Right atrium auricular region (tissue), 2 donors: ENCODE data around the gene TMEM127. TPM values are rescaled to one million over a fixed set of nuclear protein-coding genes. Genes with fewer than 3 reads are reported as not detected.
"Not testable (repeated sequence)": the region's sequence is repeated elsewhere in the genome, so short reads cannot be mapped to it uniquely, and the experiment has no call there.

ENCODE experiments used
- DNase-seq: peaks from one replicate; pipeline ENCODE4 v3.0.0-alpha.2; 2019; ENCODE audit warnings: low spot score
- H3K27ac ChIP-seq, 2 donors: fragments of 200-600 bp; sonication (generic); 1 replicate in 1 of 2; 2 replicates in 1 of 2; pipeline ENCODE4 v1.5.1; 2016 to 2019
- H3K27me3 ChIP-seq, 2 donors: fragments of 200-600 bp; sonication (generic); one replicate each; pipeline versions ENCODE4 v1.5.1 to v1.6.0; 2017 to 2019
- H3K36me3 ChIP-seq: fragments of 200-600 bp; sonication (generic); one replicate; pipeline ENCODE4 v1.5.1; 2016
- H3K4me1 ChIP-seq, 2 donors: fragments of 200-600 bp; sonication (generic); one replicate each; pipeline versions ENCODE4 v1.5.1 to v1.6.0; 2017 to 2019
- H3K4me3 ChIP-seq, 2 donors: fragments of 200-600 bp; sonication (generic); 1 replicate in 1 of 2; 2 replicates in 1 of 2; pipeline ENCODE4 v1.5.1; 2017 to 2019; ENCODE audit warnings: mild to moderate bottlenecking in 1 of 2, moderate library complexity in 1 of 2
- H3K9me3 ChIP-seq, 2 donors: fragments of 200-600 bp; sonication (generic); one replicate each; pipeline ENCODE4 v1.5.1; 2019
- CTCF ChIP-seq, 2 donors: fragments of 200-600 bp; sonication (generic); IDR thresholded peaks; one replicate each; pipeline ENCODE4 v1.5.1; 2019; ENCODE audit warnings: antibody characterized with exemption in 2 of 2
- total RNA-seq, 2 donors: library from RNA; depleted of rRNA; stranded (reverse); fragments of >200 nt; gene quantifications; one replicate each; pipeline ENCODE4 v1.1.0, GENCODE V29; 2016

TMEM127 gene
- total RNA-seq, 2 donors from 2014 or later: 88.9 to 95.2 TPM

GRCh38 chr2:96305091-96305978 is 39.5 kb upstream of the TMEM127 start, which contains the start of gene SNRNP200:
Gene SNRNP200, minus strand, starts transcription at chr2:96305546. Its CDS starts 109 bp downstream, at chr2:96305437.
- no peaks in the 10 kb centered on the region for H3K9me3 ChIP-seq
- peak within 1 kb of the TSS; percentile 77 to 86 for H3K4me3 ChIP-seq
- no peak for TF ChIP-seq CTCF (IDR thresholded peaks at IDR 0.05)
- peak within 1 kb of the TSS; percentile 87 to 91 for H3K27ac ChIP-seq
- H3K4me1 ChIP-seq: peaks cover 0 to 15% of the 10 kb centered on the region in 2 donors
- no peaks in the 10 kb centered on the region for H3K27me3 ChIP-seq
- H3K36me3 ChIP-seq: peaks cover 36% of the 10 kb centered on the region
- DNase-seq: peak; percentile 86

- H3K36me3 ChIP-seq: peaks cover 44% of the 10 kb centered on the region
- TF ChIP-seq CTCF (IDR thresholded peaks at IDR 0.05): no peak
- no peaks in the 10 kb centered on the region for H3K9me3 ChIP-seq
- peaks cover 0 to 15% of the 10 kb centered on the region in 2 donors for H3K4me1 ChIP-seq
- H3K4me3 ChIP-seq: peak overlapping the region; percentile 77 to 86
- DNase-seq: no peak
- no peak overlapping the region for H3K27ac ChIP-seq
- no peaks in the 10 kb centered on the region for H3K27me3 ChIP-seq
Measured at GRCh38 chr2:96304606-96305005, 38.8 kb upstream of the TMEM127 start.

- H3K27ac ChIP-seq: no peak overlapping the region
- no peaks in the 10 kb centered on the region for H3K9me3 ChIP-seq
- peaks cover 0 to 15% of the 10 kb centered on the region in 2 donors for H3K4me1 ChIP-seq
- no peak for DNase-seq
- H3K4me3 ChIP-seq: no peak overlapping the region
- peaks cover 71% of the 10 kb centered on the region for H3K36me3 ChIP-seq
- no peak for TF ChIP-seq CTCF (IDR thresholded peaks at IDR 0.05)
- no peaks in the 10 kb centered on the region for H3K27me3 ChIP-seq
Measured at GRCh38 chr2:96301865-96302264, 36.1 kb upstream of the TMEM127 start.

GRCh38 chr2:96296925-96297324 is 31.1 kb upstream of the TMEM127 start:
- Histone ChIP-seq H3K4me1 (no peaks in the 10 kb centered on the region), H3K4me3 (no peak overlapping the region), H3K36me3 (peaks cover 99% of the 10 kb centered on the region), H3K27me3 (no peaks in the 10 kb centered on the region), H3K9me3 (no peaks in the 10 kb centered on the region), H3K27ac (no peak overlapping the region)
- no peak for TF ChIP-seq CTCF (IDR thresholded peaks at IDR 0.05)
- no peak for DNase-seq

- H3K4me3 ChIP-seq, H3K9me3 ChIP-seq, H3K27ac ChIP-seq, H3K27me3 ChIP-seq, H3K4me1 ChIP-seq, DNase-seq: not testable (repeated sequence)
- H3K36me3 ChIP-seq: peaks cover 99% of the 10 kb centered on the region
Measured at GRCh38 chr2:96294271-96294670, 28.5 kb upstream of the TMEM127 start.

GRCh38 chr2:96291751-96292150 is 26.0 kb upstream of the TMEM127 start:
- Histone ChIP-seq H3K9me3 (no peaks in the 10 kb centered on the region), H3K4me3 (no peak overlapping the region), H3K27ac (no peak overlapping the region), H3K27me3 (no peaks in the 10 kb centered on the region), H3K4me1 (no peaks in the 10 kb centered on the region), H3K36me3 (peaks cover 99% of the 10 kb centered on the region)
- no peak for TF ChIP-seq CTCF (IDR thresholded peaks at IDR 0.05)
- DNase-seq: no peak
